T follicular helper cell (primary cell): Measurements from ENCODE around the gene ZGPAT.

Experiments used
- DNase-seq: peaks from one replicate; pipeline ENCODE4 v3.0.0-alpha.2; 2020; ENCODE audit warnings: low read depth

ZGPAT gene

DNA sequence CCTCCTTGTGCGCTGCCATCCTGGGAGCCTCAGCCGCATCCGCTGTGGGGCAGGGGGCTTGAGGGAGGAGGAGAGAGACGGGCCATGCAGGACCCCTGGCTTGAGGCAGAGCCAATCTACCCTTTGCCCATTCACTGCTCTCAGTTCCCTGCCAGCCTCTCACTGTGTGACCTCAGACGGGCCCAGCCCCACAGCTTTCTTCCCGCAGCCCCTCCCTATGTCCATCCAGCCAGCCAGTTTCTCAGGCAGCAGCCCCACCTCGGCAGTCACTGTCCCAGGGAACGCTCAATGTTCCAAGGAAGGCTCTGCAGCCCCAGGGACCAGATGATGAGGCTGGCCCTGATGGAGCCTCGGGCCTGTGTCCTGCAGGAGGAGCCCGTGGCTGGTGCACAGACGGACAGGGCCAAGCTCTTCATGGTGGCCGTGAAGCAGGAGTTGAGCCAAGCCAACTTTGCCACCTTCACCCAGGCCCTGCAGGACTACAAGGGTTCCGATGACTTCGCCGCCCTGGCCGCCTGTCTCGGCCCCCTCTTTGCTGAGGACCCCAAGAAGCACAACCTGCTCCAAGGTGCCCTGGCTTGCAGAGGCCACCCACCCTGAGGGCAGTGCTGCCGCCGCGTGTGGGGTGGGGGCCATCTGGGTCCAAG, 15.3 kb upstream of the ZGPAT start:
- no peak for DNase-seq

DNA sequence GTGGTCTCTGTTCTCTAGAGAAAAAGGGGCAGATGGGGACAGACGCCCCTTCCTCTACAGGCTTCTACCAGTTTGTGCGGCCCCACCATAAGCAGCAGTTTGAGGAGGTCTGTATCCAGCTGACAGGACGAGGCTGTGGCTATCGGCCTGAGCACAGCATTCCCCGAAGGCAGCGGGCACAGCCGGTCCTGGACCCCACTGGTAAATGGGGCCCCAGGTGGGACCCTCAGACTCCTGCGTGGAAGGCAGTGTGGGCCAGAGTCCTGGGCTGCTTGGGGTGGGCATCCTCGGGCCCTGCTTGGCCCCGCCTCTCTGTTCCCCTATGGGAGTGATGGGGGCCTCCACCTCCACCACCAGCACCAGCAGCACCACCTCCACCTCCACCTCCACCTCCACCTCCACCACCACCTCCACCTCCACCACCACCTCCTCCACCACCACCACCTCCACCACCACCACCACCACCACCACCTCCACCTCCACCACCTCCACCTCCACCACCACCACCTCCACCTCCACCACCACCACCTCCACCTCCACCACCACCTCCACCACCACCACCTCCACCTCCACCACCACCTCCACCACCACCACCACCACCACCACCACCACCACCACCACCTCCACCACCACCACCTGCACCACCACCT, 14.6 kb upstream of the ZGPAT start:
- DNase-seq: no peak

- no peak for DNase-seq
These were observed 13.9 kb upstream of the ZGPAT start for GRCh38 chr20:63693733-63694583.

- no peak for DNase-seq
These were observed 13.0 kb upstream of the ZGPAT start for GRCh38 chr20:63694584-63695423.

GRCh38 chr20:63695424-63696305, 12.2 kb upstream of the ZGPAT start:
- DNase-seq: no peak

- no peak for DNase-seq
These were observed 11.6 kb upstream of the ZGPAT start for GRCh38 chr20:63696306-63696627.

DNA sequence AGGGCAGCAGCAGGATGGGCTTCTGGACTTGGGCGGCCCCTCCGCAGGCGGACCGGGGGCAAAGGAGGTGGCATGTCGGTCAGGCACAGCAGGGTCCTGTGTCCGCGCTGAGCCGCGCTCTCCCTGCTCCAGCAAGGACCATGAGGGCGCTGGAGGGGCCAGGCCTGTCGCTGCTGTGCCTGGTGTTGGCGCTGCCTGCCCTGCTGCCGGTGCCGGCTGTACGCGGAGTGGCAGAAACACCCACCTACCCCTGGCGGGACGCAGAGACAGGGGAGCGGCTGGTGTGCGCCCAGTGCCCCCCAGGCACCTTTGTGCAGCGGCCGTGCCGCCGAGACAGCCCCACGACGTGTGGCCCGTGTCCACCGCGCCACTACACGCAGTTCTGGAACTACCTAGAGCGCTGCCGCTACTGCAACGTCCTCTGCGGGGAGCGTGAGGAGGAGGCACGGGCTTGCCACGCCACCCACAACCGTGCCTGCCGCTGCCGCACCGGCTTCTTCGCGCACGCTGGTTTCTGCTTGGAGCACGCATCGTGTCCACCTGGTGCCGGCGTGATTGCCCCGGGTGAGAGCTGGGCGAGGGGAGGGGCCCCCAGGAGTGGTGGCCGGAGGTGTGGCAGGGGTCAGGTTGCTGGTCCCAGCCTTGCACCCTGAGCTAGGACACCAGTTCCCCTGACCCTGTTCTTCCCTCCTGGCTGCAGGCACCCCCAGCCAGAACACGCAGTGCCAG, 11.0 kb upstream of the ZGPAT start, which contains the start of gene TNFRSF6B:
TNFRSF6B (plus strand) TSS at position 25 of the 729 bp plus-strand sequence; CDS start at position 141, 116 bp downstream.
- DNase-seq: no peak

DNA sequence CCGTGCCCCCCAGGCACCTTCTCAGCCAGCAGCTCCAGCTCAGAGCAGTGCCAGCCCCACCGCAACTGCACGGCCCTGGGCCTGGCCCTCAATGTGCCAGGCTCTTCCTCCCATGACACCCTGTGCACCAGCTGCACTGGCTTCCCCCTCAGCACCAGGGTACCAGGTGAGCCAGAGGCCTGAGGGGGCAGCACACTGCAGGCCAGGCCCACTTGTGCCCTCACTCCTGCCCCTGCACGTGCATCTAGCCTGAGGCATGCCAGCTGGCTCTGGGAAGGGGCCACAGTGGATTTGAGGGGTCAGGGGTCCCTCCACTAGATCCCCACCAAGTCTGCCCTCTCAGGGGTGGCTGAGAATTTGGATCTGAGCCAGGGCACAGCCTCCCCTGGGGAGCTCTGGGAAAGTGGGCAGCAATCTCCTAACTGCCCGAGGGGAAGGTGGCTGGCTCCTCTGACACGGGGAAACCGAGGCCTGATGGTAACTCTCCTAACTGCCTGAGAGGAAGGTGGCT, 10.4 kb upstream of the ZGPAT start:
- no peak for DNase-seq

GRCh38 chr20:63697868-63698545, 9.8 kb upstream of the ZGPAT start:
- DNase-seq: no peak

DNA sequence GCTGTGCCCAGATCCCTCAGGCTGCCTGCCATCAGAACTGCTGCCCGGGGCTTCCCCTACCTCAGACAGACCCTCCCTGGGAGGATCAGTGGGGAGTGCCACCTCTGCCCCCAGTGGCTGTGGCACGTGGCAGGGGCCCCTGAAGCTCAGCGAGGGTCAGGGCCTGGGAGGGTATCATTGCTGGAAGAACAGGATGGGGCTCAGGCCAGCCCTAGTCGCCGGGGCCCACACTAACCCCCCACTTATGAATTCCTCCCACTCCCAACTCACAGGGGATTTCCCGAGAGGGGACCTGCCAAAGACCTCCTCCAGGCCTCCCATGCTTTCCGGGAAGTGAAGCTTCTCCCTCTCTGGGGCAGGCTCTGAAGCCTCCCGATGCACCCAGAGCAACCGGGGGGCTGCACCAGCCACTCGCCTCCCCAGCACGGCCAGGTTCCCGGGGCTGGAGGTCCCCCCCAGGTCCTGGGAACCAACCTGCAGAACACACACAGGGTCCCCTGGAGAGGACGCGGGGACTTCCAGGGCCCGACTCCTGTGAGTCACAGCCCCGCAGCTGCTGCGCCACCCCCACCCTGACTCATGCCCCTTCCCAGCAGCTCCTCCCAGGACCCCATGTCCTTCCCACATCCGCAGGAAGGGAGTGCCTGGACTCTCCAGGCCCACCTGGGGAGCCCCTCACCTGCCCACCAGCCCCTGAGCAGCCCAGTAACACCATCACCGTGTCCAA, 8.9 kb upstream of the ZGPAT start:
- DNase-seq: no peak

GRCh38 chr20:63699466-63700198, 8.2 kb upstream of the ZGPAT start:
- DNase-seq: no peak

DNA sequence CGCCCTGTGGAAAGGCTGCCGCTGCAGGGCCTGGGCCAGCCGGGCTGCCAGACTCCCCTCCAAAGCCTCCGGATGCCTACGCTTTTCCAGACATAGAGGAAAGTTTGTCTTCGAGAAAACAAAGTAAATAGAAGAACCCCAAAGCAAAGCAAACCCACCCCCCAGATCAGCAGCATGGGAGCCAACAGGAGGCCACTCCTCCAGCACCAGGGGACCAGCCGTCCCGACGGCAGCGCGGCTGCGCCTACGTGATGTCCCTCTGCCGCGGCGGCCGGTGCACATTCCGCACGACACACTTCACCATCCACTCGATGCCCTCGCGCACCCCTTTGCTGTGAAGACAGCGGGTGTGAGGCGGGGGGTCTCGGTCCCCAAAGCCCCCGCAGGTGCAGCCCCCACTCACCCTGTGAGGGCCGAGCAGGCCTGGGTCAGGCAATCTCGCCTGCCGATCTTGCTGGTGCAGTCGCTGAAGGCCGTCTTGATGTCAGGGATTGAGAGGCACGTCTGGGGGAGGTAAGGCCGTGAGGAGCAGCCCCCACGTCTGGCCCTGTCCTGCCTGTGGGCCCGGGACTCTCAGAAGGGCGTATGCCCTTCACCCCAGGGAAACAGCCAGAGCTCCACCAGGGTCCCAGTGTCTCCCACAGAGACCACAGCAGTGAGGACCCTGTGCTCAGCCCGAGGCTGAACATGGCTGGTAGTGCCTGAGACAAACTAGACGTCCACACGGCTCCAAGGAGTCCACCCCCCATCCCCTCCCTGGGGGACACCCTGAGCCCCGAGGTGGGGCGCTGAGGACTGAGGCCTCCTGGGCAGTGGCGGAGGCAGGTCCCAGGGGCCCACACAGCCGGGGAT, 7.4 kb upstream of the ZGPAT start:
- DNase-seq: no peak

- DNase-seq: no peak
These were observed 6.8 kb upstream of the ZGPAT start for GRCh38 chr20:63701051-63701328.

GRCh38 chr20:63701329-63702035, 6.4 kb upstream of the ZGPAT start:
- DNase-seq: no peak

DNA sequence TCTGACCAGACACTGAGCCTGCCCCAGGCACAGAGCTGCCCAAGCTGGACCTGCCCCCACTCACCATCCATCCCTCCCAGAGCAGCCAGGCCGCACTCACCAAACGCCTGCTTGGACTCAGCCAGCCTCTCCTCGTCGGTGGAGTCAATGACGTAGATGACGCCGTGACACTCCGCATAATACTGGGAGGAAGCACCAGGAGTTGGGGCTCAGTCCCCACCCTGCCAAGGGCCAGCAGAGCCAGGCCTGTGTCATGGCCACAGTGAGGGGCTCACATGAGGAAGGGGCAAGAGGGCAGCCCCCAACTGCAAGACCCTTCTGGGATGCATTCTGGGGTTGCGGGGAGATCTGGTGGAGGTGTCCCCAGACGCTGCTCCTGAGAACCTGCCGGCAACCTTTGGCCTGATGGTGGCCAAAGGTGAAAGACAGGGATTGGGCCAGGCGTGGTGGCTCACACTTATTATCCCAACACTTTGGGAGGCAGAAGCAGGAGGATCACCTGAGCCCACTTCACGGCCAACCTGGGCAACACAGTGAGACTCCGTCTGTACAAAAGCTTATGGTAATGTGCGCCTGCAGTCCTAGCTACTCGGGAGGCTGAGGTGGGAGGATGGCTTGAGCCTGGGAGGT, 5.7 kb upstream of the ZGPAT start:
- no peak for DNase-seq

DNA sequence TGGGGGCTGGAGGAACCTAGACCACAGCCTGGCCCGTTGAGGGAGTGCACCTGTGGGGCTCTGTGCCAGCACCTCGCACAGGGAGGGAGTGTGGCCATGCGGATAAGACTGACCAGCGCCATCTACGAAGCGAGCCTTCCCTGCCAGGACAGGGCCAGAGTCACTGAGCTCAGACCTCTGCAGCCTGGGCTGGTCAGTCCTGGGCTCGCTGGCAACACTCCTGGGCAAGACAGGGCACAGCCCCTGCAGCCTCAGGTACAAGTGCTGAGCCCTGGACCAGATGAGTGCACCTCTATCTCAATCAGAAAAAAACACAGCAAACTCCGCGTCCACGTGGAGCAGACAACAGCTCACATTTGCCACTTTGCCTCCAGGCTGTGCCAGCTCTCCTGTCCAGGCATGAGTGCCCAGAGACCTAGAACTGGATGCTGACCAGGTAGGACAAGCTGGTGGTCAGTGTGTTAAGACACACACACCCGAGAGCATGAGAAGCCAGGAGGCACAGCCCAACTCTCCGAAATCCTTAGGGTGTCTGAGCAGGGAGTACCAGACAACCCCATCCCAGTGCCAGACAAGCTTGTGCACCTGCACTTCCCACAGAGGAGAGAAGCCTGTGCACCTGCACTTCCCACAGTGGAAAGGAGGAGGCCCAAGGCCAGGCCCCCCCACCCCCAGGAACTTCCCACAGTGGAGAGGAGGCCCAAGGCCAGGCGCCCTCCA, 4.9 kb upstream of the ZGPAT start:
- DNase-seq: no peak
